H1 (cell line): ENCODE results near the gene SSH2. TPM values are rescaled to one million over a fixed set of nuclear protein-coding genes. Genes with fewer than 3 reads are reported as not detected.

ENCODE experiments used
- CTCF ChIA-PET: fragments of 300-600 bp; sonication (Branson Sonifier 250); formaldehyde crosslinking; loops from one replicate; lab custom pipeline; 2021; ENCODE audit not compliant: partially characterized antibody; lab: Charles Lee
- POLR2A ChIA-PET: fragments of 300-600 bp; sonication (Branson Sonifier 250); formaldehyde crosslinking; loops from one replicate; lab custom pipeline; 2021; ENCODE audit warnings: inconsistent platforms; ENCODE audit not compliant: partially characterized antibody; lab: Charles Lee
- DNase-seq, 2 experiments: peaks; one replicate each; pipeline versions ENCODE4 v3.0.0 to v3.0.0-alpha.2; 2010 to 2022; ENCODE audit warnings: low spot score in 2 of 2, low read depth in 1 of 2, mixed read lengths in 1 of 2
- FAIRE-seq: peaks from 2 replicates; lab custom pipeline; 2011; peaks lifted over from hg19 to GRCh38; lab: Jason Lieb, UNC
- H2AFZ ChIP-seq: 2 replicates; pipeline ENCODE4 v1.8.1; 2012; ENCODE audit warnings: low read length, inconsistent platforms
- H2AK5ac ChIP-seq: 2 replicates; pipeline ENCODE4 v1.6.1; 2013; ENCODE audit warnings: low read depth, low read length
- H2BK120ac ChIP-seq: replicated peaks from 2 replicates; pipeline ENCODE3; 2013; ENCODE audit warnings: low read depth, low read length, inconsistent platforms
- H2BK12ac ChIP-seq: 2 replicates; pipeline ENCODE4 v1.6.1; 2013; ENCODE audit warnings: low read depth, low read length
- H2BK15ac ChIP-seq: 2 replicates; pipeline ENCODE4 v1.6.1; 2013; ENCODE audit warnings: low read length
- H2BK20ac ChIP-seq: 2 replicates; pipeline ENCODE4 v1.6.1; 2013; ENCODE audit warnings: low read length
- H2BK5ac ChIP-seq: 2 replicates; pipeline ENCODE4 v1.6.1; 2013; ENCODE audit warnings: low read depth, low read length
- H3K14ac ChIP-seq: 2 replicates; pipeline ENCODE4 v1.6.1; 2013; ENCODE audit warnings: inconsistent platforms; ENCODE audit not compliant: insufficient read length
- H3K18ac ChIP-seq: 2 replicates; pipeline ENCODE4 v1.6.1; 2013; ENCODE audit warnings: low read length; ENCODE audit errors: extremely low read depth
- H3K23ac ChIP-seq: 2 replicates; pipeline ENCODE4 v1.6.1; 2013; ENCODE audit warnings: inconsistent platforms; ENCODE audit not compliant: insufficient read length
- H3K23me2 ChIP-seq: 2 replicates; pipeline ENCODE4 v1.6.1; 2013; ENCODE audit warnings: low read depth, low read length
- H3K27ac ChIP-seq: 2 replicates; pipeline ENCODE4 v1.6.1; 2011; ENCODE audit warnings: low read depth, low read length, inconsistent platforms
- H3K27me3 ChIP-seq, 4 experiments: replicated peaks in 1 of 4; 1 replicate in 1 of 4; 2 replicates in 3 of 4; pipeline versions ENCODE4 v1.6.1 to v1.8.1; 2011 to 2013; ENCODE audit warnings: low read length in 3 of 4, mild to moderate bottlenecking in 3 of 4, inconsistent platforms in 2 of 4, mixed read lengths in 2 of 4, moderate library complexity in 1 of 4; ENCODE audit not compliant: control insufficient read depth in 3 of 4, insufficient read depth in 3 of 4; ENCODE audit errors: extremely low read depth in 1 of 4
- H3K36me3 ChIP-seq, 4 experiments: 2 replicates each; pipeline versions ENCODE4 v1.6.1 to v1.8.1; 2011 to 2013; ENCODE audit warnings: mild to moderate bottlenecking in 4 of 4, low read length in 3 of 4, moderate library complexity in 2 of 4, control low read depth in 1 of 4, inconsistent platforms in 1 of 4; ENCODE audit not compliant: insufficient read depth in 4 of 4, control insufficient read depth in 2 of 4
- H3K4ac ChIP-seq: replicated peaks from 2 replicates; pipeline ENCODE3; 2013; ENCODE audit warnings: low read length, low read depth, mixed read lengths, inconsistent platforms; ENCODE audit not compliant: insufficient read length
- H3K4me1 ChIP-seq, 4 experiments: replicated peaks in 1 of 4; 1 replicate in 1 of 4; 2 replicates in 3 of 4; pipeline versions ENCODE4 v1.6.1 to v1.8.1; 2011 to 2013; ENCODE audit warnings: low read length in 3 of 4, inconsistent platforms in 2 of 4, mixed read lengths in 1 of 4; ENCODE audit not compliant: insufficient read depth in 4 of 4, control insufficient read depth in 3 of 4
- H3K4me2 ChIP-seq, 2 experiments: 2 replicates each; pipeline versions ENCODE4 v1.6.1 to v1.8.1; 2011 to 2013; ENCODE audit warnings: low read depth in 2 of 2, low read length in 2 of 2, control low read depth in 1 of 2, inconsistent platforms in 1 of 2, mild to moderate bottlenecking in 1 of 2; ENCODE audit not compliant: insufficient read depth in 1 of 2
- H3K4me3 ChIP-seq, 4 experiments: fragments of 200-600, 300-600 bp in 1 of 4; sonication (generic), shearing (Covaris generic), sonication (Bioruptor Twin) in 1 of 4; 2 replicates each; pipeline versions ENCODE4 v1.5.1 to v1.8.1; 2011 to 2016; ENCODE audit warnings: low read length in 4 of 4, low read depth in 3 of 4, control low read depth in 2 of 4, inconsistent platforms in 2 of 4, mild to moderate bottlenecking in 2 of 4, mixed read lengths in 1 of 4, moderate library complexity in 1 of 4; ENCODE audit not compliant: insufficient read depth in 2 of 4; ENCODE audit errors: extremely low read depth in 1 of 4
- H3K56ac ChIP-seq: replicated peaks from 2 replicates; pipeline ENCODE3; 2013; ENCODE audit warnings: low read depth, mild to moderate bottlenecking, mixed read lengths, low read length, inconsistent platforms; ENCODE audit not compliant: insufficient read length
- H3K79me1 ChIP-seq: 2 replicates; pipeline ENCODE4 v1.6.1; 2013; ENCODE audit warnings: low read depth, low read length, control low read depth
- H3K79me2 ChIP-seq, 2 experiments: 2 replicates each; pipeline versions ENCODE4 v1.6.1 to v1.8.1; 2012 to 2013; ENCODE audit warnings: low read length in 2 of 2, mild to moderate bottlenecking in 2 of 2, inconsistent platforms in 1 of 2; ENCODE audit not compliant: insufficient read depth in 2 of 2, control insufficient read depth in 1 of 2
- H3K9ac ChIP-seq, 4 experiments: replicated peaks in 1 of 4; 1 replicate in 1 of 4; 2 replicates in 3 of 4; pipeline versions ENCODE4 v1.6.1 to v1.8.1; 2011 to 2013; ENCODE audit warnings: low read depth in 3 of 4, low read length in 3 of 4, control low read depth in 2 of 4, mild to moderate bottlenecking in 2 of 4, moderate library complexity in 2 of 4, inconsistent platforms in 1 of 4; ENCODE audit errors: extremely low read depth in 1 of 4
- H3K9me3 ChIP-seq, 2 experiments: 2 replicates each; pipeline versions ENCODE4 v1.6.1 to v1.8.1; 2012 to 2013; ENCODE audit warnings: mild to moderate bottlenecking in 2 of 2, moderate library complexity in 2 of 2, control low read depth in 1 of 2, inconsistent platforms in 1 of 2, low read depth in 1 of 2, low read length in 1 of 2, mixed read lengths in 1 of 2; ENCODE audit not compliant: insufficient read depth in 2 of 2
- H4K20me1 ChIP-seq, 2 experiments: replicated peaks in 1 of 2; 2 replicates each; pipeline versions ENCODE3 to v1.8.1; 2011 to 2013; ENCODE audit warnings: inconsistent platforms in 2 of 2, low read length in 2 of 2, mild to moderate bottlenecking in 1 of 2; ENCODE audit not compliant: insufficient read depth in 2 of 2, control insufficient read depth in 1 of 2
- H4K5ac ChIP-seq: 2 replicates; pipeline ENCODE4 v1.6.1; 2013; ENCODE audit warnings: low read length, low read depth, mixed read lengths, inconsistent platforms; ENCODE audit not compliant: insufficient read length
- H4K8ac ChIP-seq: 2 replicates; pipeline ENCODE4 v1.8.0; 2013; ENCODE audit warnings: mild to moderate bottlenecking, moderate library complexity, low read length, inconsistent platforms; ENCODE audit not compliant: insufficient read depth; ENCODE audit errors: extremely low read depth
- H4K91ac ChIP-seq: replicated peaks from 2 replicates; pipeline ENCODE3; 2013; ENCODE audit warnings: low read length, mixed read lengths, inconsistent platforms; ENCODE audit not compliant: insufficient read length
- BACH1 ChIP-seq: IDR thresholded peaks from 2 replicates; pipeline ENCODE4 v1.6.1; 2012; ENCODE audit warnings: low read length, improper control_type of control experiment
- CHD2 ChIP-seq: IDR thresholded peaks from 2 replicates; pipeline ENCODE4 v1.6.1; 2012; ENCODE audit warnings: low read length, improper control_type of control experiment
- EP300 ChIP-seq, 2 experiments: IDR thresholded peaks; 1 replicate in 1 of 2; 2 replicates in 1 of 2; pipeline ENCODE4 v1.6.1; 2011 to 2012; ENCODE audit warnings: low read depth in 2 of 2, low read length in 2 of 2, mild to moderate bottlenecking in 2 of 2, borderline replicate concordance in 1 of 2, inconsistent platforms in 1 of 2, moderate library complexity in 1 of 2
- KDM1A ChIP-seq: fragments of 200-600, 300-600 bp; sonication (generic); IDR thresholded peaks from 2 replicates; pipeline ENCODE4 v1.7.1; 2016; ENCODE audit warnings: mild to moderate bottlenecking, low read length, borderline replicate concordance
- KDM5A ChIP-seq: fragments of 200-600 bp; IDR thresholded peaks from 2 replicates; pipeline ENCODE4 v1.7.1; 2012; ENCODE audit warnings: mild to moderate bottlenecking, low read length, inconsistent platforms, mixed read lengths
- RXRA ChIP-seq: IDR thresholded peaks from 2 replicates; pipeline ENCODE4 v1.6.1; 2011; ENCODE audit warnings: low read depth, mild to moderate bottlenecking, low read length, moderate library complexity; ENCODE audit not compliant: insufficient read depth
- SUZ12 ChIP-seq: fragments of 200-600 bp; sonication (generic); IDR thresholded peaks from 2 replicates; pipeline ENCODE4 v1.6.1; 2012; ENCODE audit warnings: mild to moderate bottlenecking, inconsistent platforms, low read length, moderate library complexity, mixed read lengths
- TEAD4 ChIP-seq: IDR thresholded peaks from 2 replicates; pipeline ENCODE4 v1.6.1; 2012; ENCODE audit warnings: low read depth, low read length, inconsistent platforms, mixed read lengths
- WGBS, 2 experiments: shearing (Covaris generic) in 1 of 2; methylation state at CpG; one replicate each; pipeline versions ENCODE4 v1.1.6 to v1.1.7; 2013 to 2015; ENCODE audit warnings: low lambda C conversion rate in 2 of 2, mixed read lengths in 2 of 2, inconsistent platforms in 1 of 2, low coverage in 1 of 2, missing lambda C conversion rate in 1 of 2; ENCODE audit not compliant: insufficient replicate concordance in 2 of 2, insufficient coverage in 1 of 2, insufficient read length in 1 of 2; ENCODE audit errors: extremely low coverage in 1 of 2, missing lambda C conversion rate in 1 of 2; 5-methylcytosine and 5-hydroxymethylcytosine counted together
- polyA plus RNA-seq, 7 experiments: library from polyadenylated mRNA; depleted of rRNA in 3 of 7; stranded (reverse) in 5 of 7; unstranded in 2 of 7; fragments of >200 nt in 5 of 7; fragments of 200-250 nt in 2 of 7; gene quantifications; 1 replicate in 5 of 7; 2 replicates in 1 of 7; 4 replicates in 1 of 7; pipeline versions ENCODE4 v1.2.1 to v1.2.3, GENCODE V29; 2011 to 2013; ENCODE audit warnings: missing spikeins in 2 of 7, mixed read lengths in 2 of 7
- total RNA-seq: library from RNA; stranded (reverse); fragmentation: NEBNext Ultra II Directional; extraction: Animal tissue kit (Norgen Biotek cat#: 25700); gene quantifications from 2 replicates; pipeline ENCODE4 v1.2.1, GENCODE V29; 2021
- TF ChIP-seq, protein P1 (sequence below): IDR thresholded peaks from 2 replicates; pipeline ENCODE4 v1.6.1; 2011; ENCODE audit warnings: low read depth, mild to moderate bottlenecking, low read length; ENCODE audit not compliant: insufficient read depth
- TF ChIP-seq, protein P2 (sequence below): IDR thresholded peaks from 2 replicates; pipeline ENCODE4 v1.6.1; 2012; ENCODE audit warnings: low read length, inconsistent platforms

The SSH2 gene
- total and polyA plus RNA-seq, 2 of the 8 experiments (the other 6 are each of a cell fraction or from before 2014, with no cell fraction given), result 5.2 to 15.9 TPM

DNA sequence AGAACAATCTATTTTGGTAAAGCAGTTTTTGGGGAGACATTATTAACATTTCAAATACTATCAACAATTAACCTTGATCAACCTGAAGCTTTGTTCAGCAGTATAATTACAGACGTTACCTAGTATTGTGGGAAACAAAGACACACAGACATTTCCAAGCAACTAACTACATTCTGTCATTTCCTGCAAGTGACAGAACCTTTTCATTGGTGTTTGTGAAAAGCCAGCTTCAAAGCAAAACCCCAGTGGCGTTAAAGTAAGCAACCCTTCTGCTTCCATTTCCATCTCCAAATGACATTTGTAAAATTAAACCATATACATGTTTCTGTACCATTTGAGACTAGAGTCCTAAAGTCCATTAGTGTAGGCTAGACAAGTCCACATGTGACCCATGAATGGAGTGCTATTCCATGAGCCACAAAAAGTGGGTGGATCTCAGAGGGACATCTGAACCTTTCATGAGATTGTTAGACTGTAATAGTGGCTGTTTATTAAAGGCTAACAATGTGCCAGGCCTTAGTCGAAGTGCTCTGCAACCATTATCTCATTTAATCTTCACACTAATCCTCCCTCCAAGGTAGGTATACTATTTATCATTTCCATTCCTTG lies 101.2 kb downstream of the SSH2 start:
- Histone ChIP-seq H3K4me2 (no peak overlapping the region), H2BK5ac (no peak overlapping the region)
- POLR2A ChIA-PET, result interaction anchor here (1.1 to 1.2 kb wide), 2 partner anchors 9 to 16 kb away, joined by 3 to 5 read pairs; no protein-coding TSS in a partner anchor

More for the DNA sequence above, 101.2 kb downstream of the SSH2 start:
- Histone ChIP-seq H3K9me3 (no peaks in the 10 kb centered on the region), H3K4me3 (no peak overlapping the region), H3K4ac (no peak overlapping the region), H3K18ac (no peak overlapping the region), H2AFZ (no peak overlapping the region), H4K91ac (no peak overlapping the region), H4K5ac (no peak overlapping the region), H3K14ac (no peak overlapping the region), H2BK12ac (no peak overlapping the region), H2BK20ac (no peak overlapping the region), H3K56ac (no peak overlapping the region), H3K23ac (no peak overlapping the region), H2AK5ac (no peak overlapping the region), H3K9ac (no peak overlapping the region), H2BK15ac (no peak overlapping the region), H4K8ac (no peak overlapping the region), H3K27ac (no peak overlapping the region), H4K20me1 (peaks cover 0 to 2% of the 10 kb centered on the region in 2 experiments), H3K4me1 (peaks cover 0 to 2% (median 0%) of the 10 kb centered on the region in 4 experiments; a peak in 1 of 7 replicates), H3K27me3 (no peaks in the 10 kb centered on the region), H3K79me2 (no peaks in the 10 kb centered on the region), H3K79me1 (no peaks in the 10 kb centered on the region), H3K36me3 (no peaks in the 10 kb centered on the region), H2BK120ac (no peak overlapping the region), H3K23me2 (no peaks in the 10 kb centered on the region)
- TF ChIP-seq SUZ12 (no peak), CHD2 (no peak), BACH1 (no peak), TEAD4 (no peak), EP300 (IDR thresholded peaks at IDR 0.05; ENCODE audit: borderline replicate concordance in 1 of 2, low read depth in 2 of 2, low read length in 2 of 2) (no peak), KDM1A (no peak), KDM5A (no peak), RXRA (no peak)
- TF ChIP-seq, protein P1, sequence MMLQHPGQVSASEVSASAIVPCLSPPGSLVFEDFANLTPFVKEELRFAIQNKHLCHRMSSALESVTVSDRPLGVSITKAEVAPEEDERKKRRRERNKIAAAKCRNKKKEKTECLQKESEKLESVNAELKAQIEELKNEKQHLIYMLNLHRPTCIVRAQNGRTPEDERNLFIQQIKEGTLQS, result no peak
- TF ChIP-seq, protein P2, sequence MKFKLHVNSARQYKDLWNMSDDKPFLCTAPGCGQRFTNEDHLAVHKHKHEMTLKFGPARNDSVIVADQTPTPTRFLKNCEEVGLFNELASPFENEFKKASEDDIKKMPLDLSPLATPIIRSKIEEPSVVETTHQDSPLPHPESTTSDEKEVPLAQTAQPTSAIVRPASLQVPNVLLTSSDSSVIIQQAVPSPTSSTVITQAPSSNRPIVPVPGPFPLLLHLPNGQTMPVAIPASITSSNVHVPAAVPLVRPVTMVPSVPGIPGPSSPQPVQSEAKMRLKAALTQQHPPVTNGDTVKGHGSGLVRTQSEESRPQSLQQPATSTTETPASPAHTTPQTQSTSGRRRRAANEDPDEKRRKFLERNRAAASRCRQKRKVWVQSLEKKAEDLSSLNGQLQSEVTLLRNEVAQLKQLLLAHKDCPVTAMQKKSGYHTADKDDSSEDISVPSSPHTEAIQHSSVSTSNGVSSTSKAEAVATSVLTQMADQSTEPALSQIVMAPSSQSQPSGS, result no peak
- WGBS, 2 experiments, result 73% methylated on average over 3 of the region's 3 CpGs; no CpG with 5 or more reads in 1 of the 2 experiments
- CTCF ChIA-PET, result interaction anchor here (0.8 to 1.5 kb wide), 3 partner anchors 21 to 266 kb away, joined by 3 to 6 read pairs (median 5); no protein-coding TSS in a partner anchor
- no peak for DNase-seq
- FAIRE-seq, result no peak
